ENCODE data around the gene PRAC2. TPM values are rescaled to one million over a fixed set of nuclear protein-coding genes. Genes with fewer than 3 reads are reported as not detected.

PRAC2 gene
- total and polyA plus RNA-seq, 4 donors: not detected

DNA sequence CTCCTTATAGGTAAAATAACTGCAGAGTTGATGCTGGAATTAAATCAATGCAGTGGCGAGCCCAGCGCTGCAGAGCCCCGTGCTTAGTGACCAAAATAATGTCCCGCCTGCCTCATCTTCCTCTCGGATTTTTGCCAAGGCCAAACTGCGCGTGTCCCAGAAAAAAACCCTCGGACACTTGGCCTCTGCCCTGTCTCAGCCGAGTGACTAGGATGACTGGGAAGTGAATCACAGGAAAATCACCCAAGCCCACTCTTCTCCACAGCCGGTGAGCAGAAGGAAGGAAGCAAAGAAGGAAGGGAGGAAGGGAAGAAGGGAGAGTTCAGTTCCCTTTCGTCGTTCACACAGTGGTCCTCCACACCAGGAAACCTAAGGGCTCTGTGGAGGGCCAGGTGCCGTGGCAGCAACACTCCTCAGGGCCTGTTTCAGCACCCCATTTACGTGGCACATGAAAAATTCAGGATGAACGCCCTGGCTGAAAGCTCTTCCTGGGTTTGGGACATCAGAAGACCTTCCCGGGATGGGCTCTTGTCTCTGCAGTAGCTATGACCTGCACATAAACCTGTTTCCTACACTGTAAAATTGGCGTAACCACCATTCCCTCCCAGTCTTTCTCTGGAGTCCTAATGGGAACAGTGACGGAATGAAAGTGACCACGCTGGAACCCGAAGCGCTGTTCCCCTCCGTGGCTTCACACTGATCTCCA, 31.0 kb downstream of the PRAC2 start (continued):
- TF ChIP-seq FOXA2 (IDR thresholded peaks at IDR 0.05): no peak

DNA sequence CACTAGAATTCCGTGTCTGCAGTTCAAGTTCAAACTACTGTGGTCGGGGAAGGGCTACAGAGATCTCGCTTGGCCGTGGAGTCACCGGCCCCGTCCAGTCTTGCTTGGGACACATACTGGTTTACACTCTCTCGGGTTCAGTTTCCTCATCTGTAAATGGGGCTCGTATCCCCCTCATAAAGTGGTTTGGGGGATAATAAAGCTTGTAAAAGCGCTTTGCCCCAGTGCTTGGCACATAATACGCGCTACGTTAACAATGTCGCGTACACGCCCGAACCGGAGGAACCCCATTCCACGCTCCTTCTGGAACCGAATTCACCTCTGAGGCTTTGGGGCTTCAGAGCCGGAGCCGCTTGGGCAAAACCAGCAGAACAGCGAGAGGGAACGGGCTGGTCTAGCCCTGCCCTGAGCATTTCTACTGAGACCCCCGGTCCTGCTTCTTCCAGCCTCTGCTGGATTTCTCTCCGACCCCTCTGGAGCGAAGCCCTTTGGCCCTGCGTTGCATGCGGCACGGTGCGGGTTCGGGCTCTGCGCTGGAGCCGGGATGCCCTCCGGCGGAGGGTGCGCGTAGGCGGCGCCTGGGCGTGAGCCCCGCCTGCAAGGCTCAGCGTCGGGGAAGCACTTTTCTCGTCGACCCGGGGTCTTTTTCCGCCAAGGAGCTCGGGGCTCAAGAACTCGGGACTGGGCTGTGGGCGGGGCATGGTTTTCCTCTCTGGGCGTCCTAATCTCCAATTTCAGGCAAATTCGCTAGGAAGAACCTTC, 31.7 kb downstream of the PRAC2 start:
- Histone ChIP-seq H3K9me3 (ENCODE audit: control insufficient read depth in 4 of 4, low read length in 3 of 4) (no peaks in the 10 kb centered on the region), H3K27ac (ENCODE audit: low read depth in 1 of 2, low read length in 2 of 2) (no peak overlapping the region), H3K4me3 (ENCODE audit: low read depth in 1 of 3, low read length in 3 of 3) (no peak overlapping the region), H3K9ac (ENCODE audit: low read depth in 1 of 2, low read length in 2 of 2) (no peak overlapping the region), H3K27me3 (ENCODE audit: control insufficient read depth in 4 of 4, insufficient read depth in 4 of 4, low read length in 3 of 4) (peaks cover 5 to 58% (median 20%) of the 10 kb centered on the region in 4 donors), H3K36me3 (ENCODE audit: control insufficient read depth in 4 of 4, insufficient read depth in 3 of 4, low read depth in 1 of 4, low read length in 3 of 4) (no peaks in the 10 kb centered on the region), H3K4me1 (ENCODE audit: control insufficient read depth in 4 of 4, insufficient read depth in 4 of 4, low read length in 3 of 4) (peaks cover 2 to 7% (median 4%) of the 10 kb centered on the region in 4 donors)
- TF ChIP-seq GABPA (IDR thresholded peaks at IDR 0.05 in 1 of 2, conservative IDR thresholded peaks at IDR 0.05 in 1 of 2): no peak
- no peak for TF ChIP-seq REST (IDR thresholded peaks at IDR 0.05)
- TF ChIP-seq FOXA1 (IDR thresholded peaks at IDR 0.05): no peak
- TF ChIP-seq, protein P1, sequence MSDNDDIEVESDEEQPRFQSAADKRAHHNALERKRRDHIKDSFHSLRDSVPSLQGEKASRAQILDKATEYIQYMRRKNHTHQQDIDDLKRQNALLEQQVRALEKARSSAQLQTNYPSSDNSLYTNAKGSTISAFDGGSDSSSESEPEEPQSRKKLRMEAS (IDR thresholded peaks at IDR 0.05): no peak
- TF ChIP-seq YY1 (IDR thresholded peaks at IDR 0.05): no peak
- TF ChIP-seq EGR1 (IDR thresholded peaks at IDR 0.05; ENCODE audit: low read depth in 2 of 2): no peak
- TF ChIP-seq RXRA (IDR thresholded peaks at IDR 0.05): no peak
- no peak for TF ChIP-seq NR2F2 (IDR thresholded peaks at IDR 0.05)
- no peak for TF ChIP-seq RAD21 (IDR thresholded peaks at IDR 0.05)
- TF ChIP-seq, protein P2, sequence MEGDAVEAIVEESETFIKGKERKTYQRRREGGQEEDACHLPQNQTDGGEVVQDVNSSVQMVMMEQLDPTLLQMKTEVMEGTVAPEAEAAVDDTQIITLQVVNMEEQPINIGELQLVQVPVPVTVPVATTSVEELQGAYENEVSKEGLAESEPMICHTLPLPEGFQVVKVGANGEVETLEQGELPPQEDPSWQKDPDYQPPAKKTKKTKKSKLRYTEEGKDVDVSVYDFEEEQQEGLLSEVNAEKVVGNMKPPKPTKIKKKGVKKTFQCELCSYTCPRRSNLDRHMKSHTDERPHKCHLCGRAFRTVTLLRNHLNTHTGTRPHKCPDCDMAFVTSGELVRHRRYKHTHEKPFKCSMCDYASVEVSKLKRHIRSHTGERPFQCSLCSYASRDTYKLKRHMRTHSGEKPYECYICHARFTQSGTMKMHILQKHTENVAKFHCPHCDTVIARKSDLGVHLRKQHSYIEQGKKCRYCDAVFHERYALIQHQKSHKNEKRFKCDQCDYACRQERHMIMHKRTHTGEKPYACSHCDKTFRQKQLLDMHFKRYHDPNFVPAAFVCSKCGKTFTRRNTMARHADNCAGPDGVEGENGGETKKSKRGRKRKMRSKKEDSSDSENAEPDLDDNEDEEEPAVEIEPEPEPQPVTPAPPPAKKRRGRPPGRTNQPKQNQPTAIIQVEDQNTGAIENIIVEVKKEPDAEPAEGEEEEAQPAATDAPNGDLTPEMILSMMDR (IDR thresholded peaks at IDR 0.05; ENCODE audit: low read depth, low read length, missing input control): no peak
- TF ChIP-seq JUND (IDR thresholded peaks at IDR 0.05): no peak
- no peak for TF ChIP-seq TAF1 (conservative IDR thresholded peaks at IDR 0.05)
- TF ChIP-seq SP1 (IDR thresholded peaks at IDR 0.05): no peak
- TF ChIP-seq HNF4G (IDR thresholded peaks at IDR 0.05): no peak
- TF ChIP-seq ZBTB33 (IDR thresholded peaks at IDR 0.05): no peak
- no peak for TF ChIP-seq ATF3 (IDR thresholded peaks at IDR 0.05)
- TF ChIP-seq HNF4A (conservative IDR thresholded peaks at IDR 0.05): no peak
- no peak for TF ChIP-seq FOXA2 (IDR thresholded peaks at IDR 0.05)
- WGBS: 10% methylated on average over 52 of the region's 52 CpGs
- DNase-seq (ENCODE audit: low spot score): no peak
